Caco-2 (cell line): ENCODE data around the gene SNX32. TPM values are rescaled to one million over a fixed set of nuclear protein-coding genes. Genes with fewer than 3 reads are reported as not detected.

Experiments used
- BruUV-seq: library from RNA; stranded (reverse); fragments of 400-500 nt; replicated peaks from 2 replicates; lab custom pipeline; 2021; lab: Mats Ljungman, UMichigan
- CTCF ChIA-PET: fragments of 300-600 bp; sonication (Branson Sonifier 250); formaldehyde crosslinking; loops from one replicate; lab custom pipeline; 2022; ENCODE audit warnings: antibody characterized with exemption; lab: Charles Lee
- POLR2A ChIA-PET: fragments of 300-600 bp; sonication (Branson Sonifier 250); formaldehyde crosslinking; loops from one replicate; lab custom pipeline; 2022; ENCODE audit warnings: antibody characterized with exemption; lab: Charles Lee
- DNase-seq, 2 experiments: peaks; one replicate each; pipeline versions ENCODE4 v3.0.0 to v3.0.0-alpha.2; 2020 to 2022
- H3K27me3 ChIP-seq: replicated peaks from 2 replicates; pipeline ENCODE4 v1.6.0; 2011; ENCODE audit warnings: low read length; ENCODE audit not compliant: control insufficient read depth, insufficient read depth
- H3K36me3 ChIP-seq: 2 replicates; pipeline ENCODE4 v1.5.1; 2011; ENCODE audit warnings: low read length; ENCODE audit not compliant: control insufficient read depth, insufficient read depth
- H3K4me1 ChIP-seq: fragments of 250-450 bp; sonication (Bioruptor Pico); 2 replicates; pipeline ENCODE4 v1.5.1; 2020; ENCODE audit warnings: mild to moderate bottlenecking
- H3K4me3 ChIP-seq: 2 replicates; pipeline ENCODE4 v1.5.1; 2011; ENCODE audit warnings: low read depth, mild to moderate bottlenecking, control low read depth, low read length
- H3K9me3 ChIP-seq: fragments of 250-450 bp; sonication (Bioruptor Pico); 2 replicates; pipeline ENCODE4 v1.5.1; 2020; ENCODE audit warnings: mild to moderate bottlenecking, moderate library complexity
- H3K27ac Mint-ChIP-seq: one replicate; pipeline ENCODE4 v1.8.0; 2022; ENCODE audit warnings: mixed read lengths; ENCODE audit not compliant: unreplicated experiment
- H3K27me3 Mint-ChIP-seq: one replicate; pipeline ENCODE4 v1.8.0; 2022; ENCODE audit warnings: mixed read lengths; ENCODE audit not compliant: insufficient read depth, unreplicated experiment
- H3K36me3 Mint-ChIP-seq: one replicate; pipeline ENCODE4 v1.8.0; 2022; ENCODE audit warnings: mild to moderate bottlenecking, mixed read lengths; ENCODE audit not compliant: insufficient read depth, unreplicated experiment
- H3K4me1 Mint-ChIP-seq: one replicate; pipeline ENCODE4 v1.8.0; 2022; ENCODE audit warnings: low read depth, mixed read lengths; ENCODE audit not compliant: unreplicated experiment
- H3K4me3 Mint-ChIP-seq: one replicate; pipeline ENCODE4 v1.8.0; 2022; ENCODE audit warnings: mild to moderate bottlenecking, moderate library complexity, mixed read lengths; ENCODE audit not compliant: unreplicated experiment
- H3K9me3 Mint-ChIP-seq: one replicate; pipeline ENCODE4 v1.8.0; 2022; ENCODE audit warnings: mixed read lengths; ENCODE audit not compliant: unreplicated experiment
- CTCF ChIP-seq, 2 experiments: fragments of 200-600 bp in 1 of 2; IDR thresholded peaks; 1 replicate in 1 of 2; 2 replicates in 1 of 2; pipeline versions ENCODE4 v1.5.1 to v1.8.0; 2011 to 2022; ENCODE audit warnings: antibody characterized with exemption in 1 of 2, control low read depth in 1 of 2, inconsistent platforms in 1 of 2, low read depth in 1 of 2, low read length in 1 of 2, mild to moderate bottlenecking in 1 of 2, moderate library complexity in 1 of 2; ENCODE audit not compliant: insufficient read depth in 1 of 2, severe bottlenecking in 1 of 2, unreplicated experiment in 1 of 2
- intact Hi-C: fragments of 100-400 bp; cut with micrococcal nuclease; formaldehyde crosslinking; loops from one replicate; pipeline ENCODE4 v1.10.0; 2022; ENCODE audit not compliant: unreplicated experiment
- total RNA-seq: library from RNA; stranded (reverse); gene quantifications from 2 replicates; pipeline ENCODE4 v1.2.3, GENCODE V29; 2022

The SNX32 gene
- total RNA-seq, 1 experiment from 2014 or later, result not detected

- H3K27ac Mint-ChIP-seq, result no peak overlapping the region
- ChIA-PET CTCF (interaction anchor here (0.8 to 1.8 kb wide), 4 partner anchors 32 to 74 kb away, joined by 3 to 5 read pairs (median 4); partner anchors contain the start of gene MUS81), POLR2A (interaction anchor here (0.6 to 1.0 kb wide), 5 partner anchors 11 to 401 kb away, joined by 3 to 7 read pairs (median 7); partner anchors contain the start of gene RNASEH2C)
- no peaks in the 10 kb centered on the region for H3K27me3 Mint-ChIP-seq
- no peak for DNase-seq
- peak overlapping the region; percentile 76 for H3K4me3 Mint-ChIP-seq
- TF ChIP-seq CTCF (IDR thresholded peaks at IDR 0.05; ENCODE audit: insufficient read depth in 1 of 2, low read depth in 1 of 2, low read length in 1 of 2, severe bottlenecking in 1 of 2, unreplicated experiment in 1 of 2), result no peak
- Histone ChIP-seq H3K27me3 (no peaks in the 10 kb centered on the region), H3K4me1 (peaks cover 45% of the 10 kb centered on the region), H3K9me3 (no peaks in the 10 kb centered on the region), H3K36me3 (no peaks in the 10 kb centered on the region; the same call in none of the 2 replicates), H3K4me3 (peak overlapping the region; percentile 47)
- intact Hi-C loops, result loop anchor here (1.0 kb wide), 1 partner anchor 172 kb away; the partner anchor contains the start of gene MAP3K11
- H3K36me3 Mint-ChIP-seq, result peaks cover 18% of the 10 kb centered on the region
- BruUV-seq, result TSS peak; percentile 30
- H3K4me1 Mint-ChIP-seq, result peaks cover 22% of the 10 kb centered on the region
- no peaks in the 10 kb centered on the region for H3K9me3 Mint-ChIP-seq
Observed at GRCh38 chr11:65786008-65786785, 47.6 kb upstream of the SNX32 start.

- ChIA-PET POLR2A (interaction anchor here (0.6 to 1.0 kb wide), 5 partner anchors 10 to 402 kb away, joined by 3 to 7 read pairs (median 7); partner anchors contain the start of gene RNASEH2C), CTCF (interaction anchor here (0.8 to 2.0 kb wide), 6 partner anchors 14 to 73 kb away, joined by 3 to 6 read pairs (median 4); partner anchors contain the start of gene MUS81)
- Mint-ChIP-seq H3K27ac (peak within 1 kb of the TSS; percentile 76), H3K9me3 (no peaks in the 10 kb centered on the region), H3K36me3 (peaks cover 23% of the 10 kb centered on the region), H3K27me3 (no peaks in the 10 kb centered on the region), H3K4me1 (peaks cover 22% of the 10 kb centered on the region), H3K4me3 (peak within 1 kb of the TSS; percentile 76)
- H3K27me3 ChIP-seq, result no peaks in the 10 kb centered on the region
- peak within 1 kb of the TSS; percentile 85 for H3K4me3 ChIP-seq
- intact Hi-C loops, result loop anchor here (1.0 kb wide), 1 partner anchor 173 kb away; the partner anchor contains the start of gene MAP3K11
- H3K36me3 ChIP-seq, result peaks cover 1% of the 10 kb centered on the region
- H3K4me1 ChIP-seq, result peaks cover 37% of the 10 kb centered on the region
- BruUV-seq, result no TSS peak
- no peak for TF ChIP-seq CTCF (IDR thresholded peaks at IDR 0.05; ENCODE audit: insufficient read depth in 1 of 2, low read depth in 1 of 2, low read length in 1 of 2, severe bottlenecking in 1 of 2, unreplicated experiment in 1 of 2)
- no peaks in the 10 kb centered on the region for H3K9me3 ChIP-seq
- peak; percentile 93 to 95 for DNase-seq
Observed at GRCh38 chr11:65786786-65787636, 46.8 kb upstream of the SNX32 start, which contains the start of gene OVOL1. Gene OVOL1 (plus strand): TSS chr11:65787063. CDS start chr11:65787374, 311 bp downstream.
